Tibial nerve (tissue), 4 donors: Measurements from ENCODE around the gene MAP4. TPM values are rescaled to one million over a fixed set of nuclear protein-coding genes. Genes with fewer than 3 reads are reported as not detected.
"Not testable (repeated sequence)": the region's sequence is repeated elsewhere in the genome, so short reads cannot be mapped to it uniquely, and the experiment has no call there.

Experiments
- DNase-seq, 2 donors: peaks; one replicate each; pipeline ENCODE4 v3.0.0-alpha.2; 2019; ENCODE audit warnings: low spot score in 2 of 2
- H3K27ac ChIP-seq, 4 donors: fragments of 200-600 bp; sonication (generic) in 3 of 4; one replicate each; pipeline ENCODE4 v1.5.1; 2017 to 2019; ENCODE audit warnings: mild to moderate bottlenecking in 1 of 4
- H3K27me3 ChIP-seq, 2 donors: fragments of 200-600 bp; sonication (generic) in 1 of 2; one replicate each; pipeline versions ENCODE4 v1.5.1 to v1.6.0; 2017 to 2019
- H3K36me3 ChIP-seq, 3 donors: fragments of 200-600 bp; sonication (generic); one replicate each; pipeline ENCODE4 v1.5.1; 2018 to 2019
- H3K4me1 ChIP-seq, 4 donors: fragments of 200-600 bp; sonication (generic) in 3 of 4; one replicate each; pipeline ENCODE4 v1.5.1; 2017 to 2019
- H3K4me3 ChIP-seq, 4 donors: fragments of 200-600 bp; sonication (generic) in 3 of 4; one replicate each; pipeline ENCODE4 v1.5.1; 2017 to 2019; ENCODE audit warnings: mild to moderate bottlenecking in 1 of 4, moderate library complexity in 1 of 4
- H3K9me3 ChIP-seq, 4 donors: fragments of 200-600 bp; sonication (generic) in 3 of 4; one replicate each; pipeline ENCODE4 v1.5.1; 2017 to 2019
- EP300 ChIP-seq, 2 donors: sonication (generic); formaldehyde crosslinking; IDR thresholded peaks; one replicate each; pipeline ENCODE4 v1.6.1; 2017; ENCODE audit warnings: antibody characterized with exemption in 2 of 2, mild to moderate bottlenecking in 1 of 2
- POLR2A ChIP-seq, 2 donors: fragments of 450-650 bp; IDR thresholded peaks; one replicate each; pipeline ENCODE4 v1.6.1; 2017; ENCODE audit warnings: antibody characterized with exemption in 2 of 2, mild to moderate bottlenecking in 2 of 2, moderate library complexity in 2 of 2
- WGBS, 2 donors: methylation state at CpG; one replicate each; pipeline ENCODE4 v1.1.5; 2018; 5-methylcytosine and 5-hydroxymethylcytosine counted together
- total RNA-seq, 4 donors: library from RNA; depleted of rRNA; stranded (reverse); fragments of >200 nt; gene quantifications; one replicate each; pipeline ENCODE4 v1.1.0, GENCODE V29; 2016
- TF ChIP-seq, protein P1 (sequence below), 5 experiments: fragments of 200-600 bp in 3 of 5; fragments of 450-650 bp in 2 of 5; sonication (generic) in 3 of 5; IDR thresholded peaks; one replicate each; pipeline ENCODE4 v1.5.1; 2016 to 2019; ENCODE audit warnings: antibody characterized with exemption in 5 of 5, mild to moderate bottlenecking in 3 of 5, moderate library complexity in 2 of 5

The MAP4 gene
- total RNA-seq, 4 donors from 2014 or later, result 201 to 239 (median 231) TPM

- Histone ChIP-seq H3K9me3 (no peaks in the 10 kb centered on the region), H3K36me3 (peaks cover 0 to 42% (median 0%) of the 10 kb centered on the region in 3 donors), H3K4me1 (peaks cover 0 to 38% (median 13%) of the 10 kb centered on the region in 4 donors), H3K27me3 (no peaks in the 10 kb centered on the region), H3K27ac (peak overlapping the region in 2 of 4 donors; percentile 37 to 74), H3K4me3 (no peak overlapping the region)
- TF ChIP-seq, protein P1, sequence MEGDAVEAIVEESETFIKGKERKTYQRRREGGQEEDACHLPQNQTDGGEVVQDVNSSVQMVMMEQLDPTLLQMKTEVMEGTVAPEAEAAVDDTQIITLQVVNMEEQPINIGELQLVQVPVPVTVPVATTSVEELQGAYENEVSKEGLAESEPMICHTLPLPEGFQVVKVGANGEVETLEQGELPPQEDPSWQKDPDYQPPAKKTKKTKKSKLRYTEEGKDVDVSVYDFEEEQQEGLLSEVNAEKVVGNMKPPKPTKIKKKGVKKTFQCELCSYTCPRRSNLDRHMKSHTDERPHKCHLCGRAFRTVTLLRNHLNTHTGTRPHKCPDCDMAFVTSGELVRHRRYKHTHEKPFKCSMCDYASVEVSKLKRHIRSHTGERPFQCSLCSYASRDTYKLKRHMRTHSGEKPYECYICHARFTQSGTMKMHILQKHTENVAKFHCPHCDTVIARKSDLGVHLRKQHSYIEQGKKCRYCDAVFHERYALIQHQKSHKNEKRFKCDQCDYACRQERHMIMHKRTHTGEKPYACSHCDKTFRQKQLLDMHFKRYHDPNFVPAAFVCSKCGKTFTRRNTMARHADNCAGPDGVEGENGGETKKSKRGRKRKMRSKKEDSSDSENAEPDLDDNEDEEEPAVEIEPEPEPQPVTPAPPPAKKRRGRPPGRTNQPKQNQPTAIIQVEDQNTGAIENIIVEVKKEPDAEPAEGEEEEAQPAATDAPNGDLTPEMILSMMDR (IDR thresholded peaks at IDR 0.05), result no peak
- TF ChIP-seq EP300 (IDR thresholded peaks at IDR 0.05), result no peak
- no peak for TF ChIP-seq POLR2A (IDR thresholded peaks at IDR 0.05)
- DNase-seq, result no peak
- WGBS, 2 donors, result 76 to 90% methylated on average over 3 of the region's 3 CpGs
Observed at GRCh38 chr3:47891613-47892005, 124.6 kb downstream of the MAP4 start.

- 44 to 46% methylated on average over 10 of the region's 10 CpGs for WGBS, 2 donors
- H3K9me3 ChIP-seq, result no peaks in the 10 kb centered on the region
- peaks cover 0 to 38% (median 13%) of the 10 kb centered on the region in 4 donors for H3K4me1 ChIP-seq
- H3K4me3 ChIP-seq, result no peak overlapping the region
- peak in 1 of 2 donors; percentile 17 for DNase-seq
- peaks cover 0 to 39% (median 0%) of the 10 kb centered on the region in 3 donors for H3K36me3 ChIP-seq
- TF ChIP-seq, protein P1 (IDR thresholded peaks at IDR 0.05), result no peak
- peak in 1 of 2 donors; percentile 23 for TF ChIP-seq EP300 (IDR thresholded peaks at IDR 0.05)
- TF ChIP-seq POLR2A (IDR thresholded peaks at IDR 0.05), result no peak
- peak overlapping the region in 3 of 4 donors; percentile 12 to 78 (median 74) for H3K27ac ChIP-seq
- H3K27me3 ChIP-seq, result no peaks in the 10 kb centered on the region
Observed at GRCh38 chr3:47890828-47891612, 125.2 kb downstream of the MAP4 start.

GRCh38 chr3:47890126-47890827 lies 125.9 kb downstream of the MAP4 start:
- Histone ChIP-seq H3K4me3 (no peak overlapping the region), H3K4me1 (peaks cover 0 to 38% (median 13%) of the 10 kb centered on the region in 4 donors), H3K27me3 (no peaks in the 10 kb centered on the region), H3K9me3 (no peaks in the 10 kb centered on the region), H3K36me3 (peaks cover 0 to 40% (median 0%) of the 10 kb centered on the region in 3 donors), H3K27ac (peak overlapping the region in 3 of 4 donors; percentile 12 to 78 (median 74))
- TF ChIP-seq POLR2A (IDR thresholded peaks at IDR 0.05) (no peak), EP300 (IDR thresholded peaks at IDR 0.05) (no peak)
- TF ChIP-seq, protein P1 (IDR thresholded peaks at IDR 0.05), result no peak
- DNase-seq, result no peak
- WGBS, 2 donors, result 29 to 30% methylated on average over 3 of the region's 3 CpGs

DNA sequence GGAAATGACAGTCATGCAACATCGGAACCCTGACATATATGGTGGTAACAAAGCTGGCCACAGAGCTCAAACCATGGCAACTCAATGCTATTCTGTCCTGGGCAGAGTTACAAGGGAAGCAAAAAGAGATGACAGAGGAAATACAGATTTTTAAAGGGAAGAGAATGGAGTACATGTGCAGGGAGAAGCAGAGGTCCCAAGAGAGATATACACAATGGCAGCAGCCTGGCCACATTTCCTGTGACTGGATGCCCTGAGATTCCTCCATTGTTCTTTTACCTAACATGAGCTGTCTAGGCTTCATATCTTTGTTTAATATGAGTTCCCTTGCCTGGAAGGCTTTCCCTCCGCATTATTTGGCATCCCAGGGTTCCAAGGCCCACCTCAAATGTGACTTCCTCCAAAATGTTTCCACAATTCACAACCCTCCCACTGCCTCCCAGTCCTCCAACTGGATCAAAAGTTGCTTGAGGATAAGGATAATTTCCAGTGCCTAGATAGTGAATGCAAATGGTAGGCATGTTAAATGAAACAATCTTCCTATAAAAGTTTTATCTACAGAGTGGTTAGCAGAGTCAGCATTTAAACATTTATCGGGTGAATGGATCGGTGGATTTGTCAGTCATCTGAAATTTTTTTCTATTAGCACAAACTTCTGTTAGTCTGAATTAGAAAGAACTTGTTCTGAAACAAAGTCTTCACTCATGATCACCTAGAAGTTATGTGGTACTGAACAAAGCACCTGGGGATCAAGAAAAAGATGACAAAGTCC lies 127.0 kb downstream of the MAP4 start:
- TF ChIP-seq EP300 (IDR thresholded peaks at IDR 0.05), result no peak
- TF ChIP-seq, protein P1 (IDR thresholded peaks at IDR 0.05), result no peak
- TF ChIP-seq POLR2A (IDR thresholded peaks at IDR 0.05), result no peak

DNA sequence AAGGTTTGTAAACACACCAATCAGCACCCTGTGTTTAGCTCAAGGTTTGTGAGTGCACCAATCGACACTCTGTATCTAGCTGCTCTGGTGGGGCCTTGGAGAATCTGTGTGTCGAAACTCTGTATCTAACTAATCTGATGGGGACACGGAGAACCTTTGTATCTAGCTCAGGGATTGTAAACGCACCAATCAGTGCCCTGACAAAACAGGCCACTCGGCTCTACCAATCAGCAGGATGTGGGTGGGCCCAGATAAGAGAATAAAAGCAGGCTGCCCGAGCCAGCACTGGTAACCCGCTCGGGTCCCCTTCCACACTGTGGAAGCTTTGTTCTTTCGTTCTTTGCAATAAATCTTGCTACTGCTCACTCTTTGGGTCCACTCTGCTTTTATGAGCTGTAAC lies 128.2 kb downstream of the MAP4 start:
- peaks cover 0 to 38% (median 13%) of the 10 kb centered on the region in 4 donors for H3K4me1 ChIP-seq
- WGBS, 2 donors, result 78 to 81% methylated on average over 9 of the region's 9 CpGs
- not testable (repeated sequence) for H3K27me3 ChIP-seq, H3K4me3 ChIP-seq, H3K9me3 ChIP-seq, DNase-seq, H3K27ac ChIP-seq
- peaks cover 0 to 50% (median 0%) of the 10 kb centered on the region in 3 donors for H3K36me3 ChIP-seq

More for the DNA sequence above, 127.0 kb downstream of the MAP4 start:
- Histone ChIP-seq H3K27me3 (no peaks in the 10 kb centered on the region), H3K4me3 (no peak overlapping the region), H3K4me1 (peaks cover 0 to 38% (median 13%) of the 10 kb centered on the region in 4 donors), H3K9me3 (no peaks in the 10 kb centered on the region), H3K27ac (peak overlapping the region in 2 of 4 donors; percentile 31 to 78), H3K36me3 (peaks cover 0 to 46% (median 0%) of the 10 kb centered on the region in 3 donors)
- DNase-seq, result no peak
- 88% methylated on average over 4 of the region's 4 CpGs for WGBS, 2 donors
